NCI-H1417 (cell line): Measurements from ENCODE around the gene IL1F10.
A peak's percentile ranks its signal among the peaks of the same experiment; 100 is the strongest.
"Not testable (repeated sequence)": the region's sequence is repeated elsewhere in the genome, so short reads cannot be mapped to it uniquely, and the experiment has no call there.

Experiments used
- DNase-seq, 3 experiments: peaks; one replicate each; lab custom pipeline; 2025; lab: John Stamatoyannopoulos, UW

IL1F10 gene

DNA sequence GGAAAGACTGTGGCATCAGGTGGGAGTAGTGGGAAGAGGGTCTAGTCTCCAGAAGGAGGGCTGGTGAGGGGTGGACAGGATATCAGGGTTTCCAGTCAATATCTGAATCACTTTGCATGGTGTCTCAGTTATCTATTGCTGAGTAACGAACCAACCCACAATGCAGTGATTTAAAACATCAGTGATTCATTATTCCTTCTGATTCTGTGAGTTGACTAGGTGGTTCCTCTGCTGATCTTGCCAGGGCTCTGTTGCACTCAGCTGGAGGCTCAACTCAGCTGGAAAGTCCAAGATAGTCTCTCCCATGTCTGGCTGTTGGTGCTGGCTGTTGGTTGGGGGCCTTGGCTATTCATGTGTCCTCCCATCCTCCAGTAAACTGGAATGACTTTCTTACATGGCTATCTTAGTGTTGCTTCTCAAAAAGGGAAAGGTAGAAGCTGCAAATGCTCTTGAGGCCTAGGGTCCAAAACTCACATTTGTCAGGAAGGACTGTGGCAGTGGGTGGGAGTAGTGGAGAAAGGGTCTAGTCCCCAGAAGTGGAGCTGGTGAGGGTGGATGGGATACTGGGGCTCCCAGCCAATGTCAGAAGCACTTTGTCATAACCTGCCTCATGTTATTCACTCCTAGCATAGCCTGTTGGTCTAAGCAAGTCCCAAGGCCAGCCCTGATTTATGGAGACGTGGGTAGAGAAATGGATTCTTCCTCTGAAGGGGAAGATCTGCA, 13.9 kb downstream of the IL1F10 start:
- no peak for DNase-seq

DNA sequence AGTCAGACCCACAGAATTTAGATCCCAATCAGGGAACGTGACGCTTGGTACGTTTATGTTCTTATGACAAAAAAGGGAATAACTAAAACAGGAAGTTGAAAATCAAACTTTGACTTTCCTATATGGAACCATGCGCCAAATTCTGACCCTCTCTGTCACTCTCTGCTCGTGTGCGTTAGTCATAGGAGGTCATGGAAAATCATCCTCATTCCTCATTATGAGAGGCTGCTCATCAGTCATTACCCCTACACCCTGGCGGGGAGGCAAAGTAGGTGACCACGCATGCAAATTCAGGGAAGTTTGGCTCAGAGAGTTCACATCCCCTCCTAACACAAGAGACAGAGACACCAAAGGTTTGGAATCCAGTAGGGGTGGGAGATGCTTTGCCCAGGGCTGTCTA, 15.5 kb downstream of the IL1F10 start:
- no peak for DNase-seq

DNA sequence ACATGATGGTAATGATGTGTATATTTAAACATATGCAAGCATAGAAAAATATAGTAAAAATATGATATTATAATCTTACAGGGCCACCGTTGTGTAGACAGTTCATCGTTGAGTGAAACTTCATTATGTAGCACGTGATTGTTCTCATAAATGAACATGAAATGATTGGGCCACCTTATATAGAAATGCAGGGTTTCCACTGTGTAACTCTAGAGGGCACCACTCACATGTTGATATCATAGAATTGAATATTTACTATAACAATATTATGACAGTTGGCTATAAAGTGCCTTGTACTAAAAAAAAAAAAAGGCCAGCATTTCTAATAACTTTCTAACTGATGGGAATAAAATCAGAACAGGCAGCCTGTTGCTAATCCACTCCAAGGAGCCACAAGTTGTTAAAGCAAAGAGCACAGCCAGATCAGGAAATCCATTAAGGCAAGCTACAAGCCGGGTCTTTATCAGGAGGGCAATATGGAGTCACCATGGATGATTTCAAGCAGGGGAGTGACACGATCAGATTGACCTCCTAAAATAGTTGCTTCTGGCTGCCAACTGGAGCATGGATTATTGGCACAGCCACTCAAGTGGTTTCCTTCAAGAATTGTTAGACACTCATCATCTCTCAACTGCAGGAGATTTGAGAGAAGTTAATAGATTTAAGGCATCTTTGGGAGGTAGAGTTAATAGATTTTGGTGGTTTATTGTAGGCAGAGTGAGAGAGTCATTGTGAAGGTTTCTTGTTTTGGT, 16.7 kb downstream of the IL1F10 start:
- DNase-seq: peak in 1 of 3 experiments; percentile 6

DNA sequence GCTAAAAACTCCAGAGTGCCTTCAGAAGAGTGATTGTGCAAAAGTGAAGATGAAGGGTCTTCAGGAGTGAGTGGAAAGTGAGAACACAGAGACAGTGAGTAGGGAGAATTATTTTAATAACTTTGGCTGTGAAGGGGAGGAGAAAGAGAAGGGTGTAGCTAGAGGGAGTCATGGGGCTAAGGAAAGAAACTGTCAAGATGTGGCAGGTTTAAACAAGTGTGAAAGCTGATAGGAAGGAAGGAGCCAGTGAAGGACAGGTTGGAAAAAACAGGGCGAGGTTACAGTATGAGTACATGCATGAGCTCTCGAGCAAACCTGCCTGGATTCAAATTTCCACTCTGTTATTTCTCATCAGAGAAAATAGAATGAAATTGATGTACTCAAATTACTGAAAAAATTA, 17.8 kb downstream of the IL1F10 start:
- no peak for DNase-seq

DNA sequence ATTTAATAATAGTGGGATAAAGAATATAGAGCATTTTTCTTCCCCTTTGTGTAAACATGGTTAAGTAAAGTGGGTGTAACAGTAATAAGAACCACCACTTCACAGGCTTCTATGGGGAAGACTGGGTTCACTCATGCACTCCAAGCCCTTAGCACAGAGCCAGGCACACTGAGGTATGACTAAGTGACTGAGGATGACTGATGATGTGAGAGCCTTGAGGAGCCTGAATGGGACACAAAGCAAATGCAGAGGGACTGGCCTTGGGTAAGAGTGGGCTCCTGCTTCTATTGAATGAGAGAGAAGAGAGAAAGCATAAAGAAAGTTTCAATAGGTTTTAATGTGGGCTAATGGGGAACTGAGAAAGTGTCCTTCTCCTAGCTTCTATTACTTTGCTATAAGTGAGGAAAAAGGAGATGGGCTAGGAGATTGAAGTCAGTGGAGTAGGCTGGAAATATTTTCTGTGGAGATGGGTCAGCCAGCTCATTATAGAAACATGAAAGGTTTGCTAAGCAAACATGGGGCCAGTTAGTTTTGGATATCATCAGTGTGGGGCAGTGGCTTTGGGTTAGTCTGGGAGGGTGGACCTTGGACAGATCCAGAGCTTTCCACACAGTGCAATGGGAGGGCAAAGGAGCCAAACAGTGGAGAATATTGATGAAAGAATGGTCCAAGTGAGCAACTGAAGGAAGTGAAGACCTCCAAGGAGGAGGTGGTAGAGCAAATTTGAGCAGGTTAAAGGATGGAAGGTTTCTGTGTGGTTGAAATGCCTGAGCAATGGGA, 20.6 kb downstream of the IL1F10 start:
- DNase-seq: no peak

DNA sequence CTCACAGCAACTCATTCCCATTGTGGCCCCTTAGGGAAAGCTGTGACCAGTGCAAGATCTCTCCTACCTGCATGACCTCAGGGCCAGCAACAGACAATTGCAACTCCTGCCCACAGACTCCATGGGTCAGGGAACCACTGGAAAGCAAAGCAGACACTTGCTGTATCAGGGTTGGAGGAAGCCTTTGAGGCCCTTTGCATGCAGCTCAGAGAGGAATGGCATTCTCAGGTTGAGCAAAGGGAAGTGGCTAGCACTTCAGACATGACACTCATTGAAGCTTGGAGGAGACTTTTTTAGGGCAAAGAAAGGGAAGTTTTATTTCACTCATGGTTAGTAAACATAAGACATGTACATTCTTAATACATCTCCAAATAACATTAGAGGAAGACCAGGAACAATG, 22.1 kb downstream of the IL1F10 start:
- no peak for DNase-seq

DNA sequence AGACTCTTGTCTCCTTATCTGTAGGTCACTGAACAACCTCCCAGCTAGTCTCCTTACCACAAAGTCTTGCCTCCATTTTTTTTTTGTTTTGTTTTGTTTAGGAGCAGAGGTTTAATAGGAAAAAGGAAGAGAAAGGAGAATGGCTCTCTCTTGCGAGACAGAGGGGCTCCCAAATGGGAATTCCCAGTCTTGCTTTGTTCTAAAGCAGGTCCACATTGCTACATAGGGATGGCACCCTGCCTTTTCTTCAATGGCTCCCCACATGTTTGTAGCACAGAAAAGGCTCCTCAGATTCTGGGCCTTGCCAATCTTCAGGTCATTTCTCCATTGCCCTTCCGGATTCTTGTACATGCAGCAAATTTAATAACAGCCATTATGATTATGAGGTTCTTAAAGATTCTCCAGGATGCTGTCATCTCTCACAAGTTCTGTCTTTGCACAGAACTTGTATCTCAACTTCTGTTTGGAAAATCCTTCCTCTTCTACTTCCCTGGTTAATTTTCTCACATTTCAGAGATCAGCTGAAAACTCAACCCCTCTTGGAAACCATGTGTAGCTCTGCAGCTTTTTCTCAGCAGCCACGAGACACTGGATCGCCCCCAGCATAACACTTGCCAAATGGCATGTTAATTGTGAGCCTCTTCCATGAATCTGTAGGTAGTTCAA, 23.6 kb downstream of the IL1F10 start:
- no peak for DNase-seq

DNA sequence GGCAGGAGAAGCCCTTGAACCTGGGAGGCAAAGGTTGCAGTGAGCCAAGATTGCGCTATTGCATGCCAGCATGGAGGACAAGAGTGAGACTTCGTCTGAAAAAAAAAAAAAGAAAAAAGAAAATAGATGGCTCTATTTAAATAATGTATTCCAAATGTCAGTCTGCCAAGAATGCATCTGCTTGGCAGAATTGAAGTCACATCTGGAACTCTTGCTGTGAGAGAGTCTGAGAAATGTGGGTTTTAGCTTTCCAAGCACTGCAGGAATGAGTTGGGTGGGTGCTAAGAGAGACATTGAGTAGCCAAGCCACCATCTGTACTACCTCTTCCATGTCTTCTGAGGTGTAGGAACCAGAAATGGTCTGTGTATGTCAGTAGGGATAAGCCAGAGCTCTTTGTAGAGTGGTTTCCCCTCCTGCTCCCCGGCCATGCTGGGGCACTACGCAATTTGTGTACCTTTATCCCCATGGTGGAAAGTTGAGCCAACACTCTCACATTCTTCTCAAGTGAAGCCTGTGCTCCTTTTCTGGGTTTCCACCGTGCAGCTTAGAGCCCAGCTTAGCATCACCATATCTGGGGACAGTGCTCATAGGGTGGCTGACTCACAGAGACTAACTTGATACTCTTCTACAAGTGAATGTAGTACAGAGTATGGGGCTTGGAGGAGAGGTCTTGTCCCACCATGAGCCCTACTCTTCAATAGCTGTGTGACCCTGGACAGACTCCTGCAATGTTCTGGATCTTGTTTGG, 25.3 kb downstream of the IL1F10 start:
- no peak for DNase-seq

DNA sequence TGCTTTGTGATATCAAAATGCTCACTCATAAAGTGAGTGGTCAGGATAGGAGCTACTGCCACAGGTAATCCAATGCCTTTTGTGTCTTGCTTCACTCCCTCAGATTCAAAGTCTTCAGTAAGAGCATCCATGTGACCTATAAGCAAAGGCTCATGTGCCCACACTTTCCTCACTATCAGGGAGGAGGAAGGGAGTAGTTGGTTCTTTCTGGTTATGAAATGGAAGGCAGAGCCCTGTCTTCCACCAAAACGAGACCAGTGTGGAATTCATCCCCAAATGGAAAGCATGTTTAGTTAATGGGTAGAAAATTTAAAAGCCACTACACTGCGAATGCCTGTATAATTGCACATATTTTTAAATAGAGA, 25.8 kb downstream of the IL1F10 start:
- no peak for DNase-seq

DNA sequence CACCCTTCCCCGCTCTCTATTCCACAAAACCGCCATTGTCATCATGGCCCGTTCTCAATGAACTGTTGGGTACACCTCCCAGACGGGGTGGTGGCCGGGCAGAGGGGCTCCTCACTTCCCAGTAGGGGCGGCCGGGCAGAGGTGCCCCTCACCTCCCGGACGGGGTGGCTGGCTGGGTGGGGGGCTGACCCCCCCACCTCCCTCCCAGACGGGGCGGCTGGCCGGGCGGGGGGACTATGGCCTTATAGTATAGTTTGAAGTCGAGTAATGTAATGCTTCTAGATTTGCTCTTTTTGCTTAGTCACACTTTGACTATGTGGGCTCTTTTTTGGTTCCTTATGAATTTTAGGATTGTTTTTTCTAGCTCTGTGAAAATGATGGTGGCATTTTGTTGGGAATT, 28.5 kb downstream of the IL1F10 start:
- DNase-seq: not testable (repeated sequence)

DNA sequence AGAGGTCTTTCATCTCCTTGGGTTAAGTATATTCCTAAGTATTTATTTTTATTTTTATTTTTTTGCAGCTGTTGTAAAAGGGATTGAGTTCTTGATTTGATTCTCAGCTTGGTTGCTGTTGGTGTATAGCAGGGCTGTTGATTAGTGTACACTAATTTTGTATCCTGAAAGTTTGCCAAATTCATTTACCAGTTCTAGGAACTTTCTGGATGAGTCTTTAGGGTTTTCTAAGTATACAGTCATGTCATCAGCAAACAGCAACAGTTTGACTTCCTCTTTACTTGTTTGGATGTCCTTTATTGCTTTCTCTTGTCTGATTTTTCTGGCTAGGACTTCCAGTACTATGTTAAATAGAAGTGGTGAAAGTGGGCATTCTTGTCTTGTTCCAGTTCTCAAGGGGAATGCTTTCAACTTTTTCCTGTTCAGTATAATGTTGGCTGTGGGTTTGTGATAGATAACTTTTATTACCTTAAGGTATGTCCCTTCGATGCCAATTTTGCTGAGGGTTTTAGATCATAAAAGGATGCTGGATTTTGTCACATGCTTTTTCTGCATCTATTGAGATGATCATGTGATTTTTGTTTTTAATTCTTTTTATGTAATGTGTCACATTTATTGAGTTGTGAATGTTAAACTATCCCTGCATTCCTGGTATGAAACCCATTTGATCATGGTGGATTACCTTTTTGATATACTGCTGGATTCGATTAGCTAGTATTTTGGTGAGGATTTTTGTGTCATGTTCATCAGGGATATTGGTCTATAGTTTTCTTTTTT, 29.3 kb downstream of the IL1F10 start:
- DNase-seq: not testable (repeated sequence)

DNA sequence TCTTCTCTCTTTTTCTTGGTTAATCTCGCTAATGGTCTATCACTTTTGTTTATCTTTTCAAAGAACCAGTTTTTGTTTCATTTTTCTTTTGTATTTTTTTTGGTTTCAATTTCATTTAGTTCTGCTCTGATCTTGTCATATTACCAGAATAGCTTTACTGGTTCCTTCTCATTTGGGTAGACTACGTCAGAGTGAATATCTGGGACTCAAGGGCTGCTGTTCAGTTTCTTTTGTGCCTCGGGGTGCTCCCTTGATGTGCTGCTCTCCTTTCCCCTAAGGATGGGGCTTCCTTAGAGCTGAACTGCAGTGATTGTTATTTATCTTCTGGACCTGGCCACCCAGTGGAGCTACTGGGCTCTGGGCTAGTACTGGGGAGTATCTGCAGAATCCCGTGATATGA, 30.3 kb downstream of the IL1F10 start:
- no peak for DNase-seq

DNA sequence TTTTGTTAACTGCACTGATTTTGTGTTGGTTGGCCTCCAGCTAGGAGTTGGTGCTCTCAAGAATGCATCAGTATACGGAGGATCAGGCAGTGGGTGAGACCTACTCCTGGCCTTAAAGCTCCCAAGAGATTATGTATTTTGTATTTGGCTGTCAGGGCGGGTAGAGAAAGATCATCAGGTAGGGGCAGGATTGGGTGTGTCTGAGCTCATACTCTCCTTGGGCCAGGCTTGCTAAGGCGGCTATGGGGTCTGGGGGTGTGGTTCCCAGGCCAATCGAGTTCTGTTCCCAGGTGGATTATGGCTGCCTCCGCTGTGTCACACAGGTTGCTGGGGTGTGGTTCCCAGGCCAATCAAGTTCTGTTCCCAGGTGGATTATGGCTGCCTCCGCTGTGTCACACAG, 30.8 kb downstream of the IL1F10 start:
- no peak for DNase-seq

DNA sequence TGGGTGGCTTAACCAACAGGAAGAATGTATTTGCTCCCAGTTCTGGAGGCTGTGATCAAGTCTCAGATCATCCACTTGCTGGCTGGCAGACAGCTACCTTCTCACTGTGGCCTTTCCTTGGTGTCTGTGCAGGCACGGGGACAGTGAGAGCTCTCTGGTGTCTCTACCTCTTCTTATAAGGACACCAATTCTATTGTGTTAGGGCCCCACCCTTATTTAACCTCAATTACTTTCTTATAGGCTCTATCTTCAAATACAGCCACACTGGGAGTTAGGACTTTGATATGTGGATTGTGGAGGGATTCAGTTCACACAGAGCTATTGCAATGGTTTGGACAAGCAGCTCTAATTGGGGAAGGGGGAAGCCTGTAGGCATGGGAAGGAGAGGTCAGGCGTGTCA, 34.4 kb downstream of the IL1F10 start:
- DNase-seq: no peak

DNA sequence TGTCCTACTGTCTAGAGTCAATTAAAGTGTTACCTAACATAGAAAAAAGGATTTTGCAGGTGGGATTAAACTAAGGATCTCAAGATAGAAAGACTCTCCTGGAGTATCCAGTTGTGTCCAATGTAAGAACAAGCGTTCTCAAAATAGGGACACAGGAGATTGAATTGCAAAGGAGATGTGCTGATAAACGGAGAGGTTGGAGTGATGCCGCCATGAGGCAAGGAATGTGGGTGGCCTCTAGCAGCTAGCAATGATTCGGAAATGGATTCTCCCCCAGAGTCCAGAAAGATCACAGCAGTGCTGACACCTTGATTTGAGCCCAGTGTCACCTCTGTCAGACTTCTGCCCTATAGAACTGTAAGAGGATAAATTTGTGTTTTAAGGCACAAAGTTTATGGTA, 35.5 kb downstream of the IL1F10 start:
- DNase-seq: no peak

DNA sequence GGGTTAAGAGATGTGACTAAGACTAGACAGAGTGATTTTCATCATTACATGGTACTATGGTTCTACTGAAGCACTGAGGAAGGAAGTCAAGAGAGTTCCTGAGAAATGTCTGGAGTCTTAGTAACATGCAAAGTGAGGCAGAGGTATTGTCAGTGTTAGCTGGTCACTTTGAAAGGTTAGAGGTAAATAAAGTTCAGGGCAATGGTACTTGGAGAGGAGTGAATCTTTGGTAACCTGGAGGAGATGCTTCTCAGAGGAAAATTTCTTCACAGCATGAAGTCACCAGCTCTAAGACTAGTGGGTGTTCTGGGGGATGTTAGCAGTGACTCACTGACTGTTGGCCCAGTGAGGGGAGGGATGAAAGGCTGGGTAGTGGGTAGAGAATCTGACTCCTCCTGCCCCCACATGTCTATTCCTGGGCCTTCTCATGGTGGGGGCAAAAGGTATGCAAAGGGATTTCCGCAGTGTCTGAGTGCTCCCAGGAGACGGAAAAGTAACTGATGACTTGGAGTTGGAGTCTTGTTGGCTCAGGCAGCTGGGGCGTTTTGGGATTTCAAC, 36.4 kb downstream of the IL1F10 start:
- no peak for DNase-seq

DNA sequence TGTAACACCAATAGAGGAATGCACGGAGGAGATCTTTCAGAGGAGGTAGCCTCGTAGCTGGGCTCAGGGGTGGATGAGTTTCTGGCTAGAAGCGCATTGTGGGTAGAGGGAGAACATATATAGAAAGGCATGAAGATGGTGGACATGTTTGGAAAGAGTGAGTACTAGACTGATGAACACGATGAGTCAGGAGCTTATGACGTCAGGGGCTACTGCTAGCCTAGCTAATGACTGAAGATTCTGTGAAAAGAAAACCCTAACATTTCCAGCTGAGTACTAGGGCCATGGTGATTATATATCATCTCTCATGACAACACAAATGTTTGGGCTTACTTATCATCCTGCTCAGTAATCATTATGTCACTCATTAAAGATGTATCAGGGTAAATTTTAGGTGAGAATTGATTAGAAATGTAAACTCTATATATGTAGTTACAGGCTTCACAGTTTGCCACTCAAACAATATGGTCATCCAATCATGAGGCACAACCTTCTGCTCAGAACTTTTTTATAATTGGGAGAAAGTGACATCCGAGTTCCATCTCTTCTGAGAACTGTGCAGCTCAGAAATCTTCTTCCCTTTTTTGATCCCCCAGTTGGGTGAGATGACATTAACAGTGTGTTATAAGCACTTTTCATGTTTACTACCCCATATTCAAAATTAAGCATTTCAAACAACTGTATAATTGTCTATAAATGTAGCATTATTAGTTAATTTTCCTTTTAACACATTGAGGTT, 37.4 kb downstream of the IL1F10 start:
- no peak for DNase-seq

DNA sequence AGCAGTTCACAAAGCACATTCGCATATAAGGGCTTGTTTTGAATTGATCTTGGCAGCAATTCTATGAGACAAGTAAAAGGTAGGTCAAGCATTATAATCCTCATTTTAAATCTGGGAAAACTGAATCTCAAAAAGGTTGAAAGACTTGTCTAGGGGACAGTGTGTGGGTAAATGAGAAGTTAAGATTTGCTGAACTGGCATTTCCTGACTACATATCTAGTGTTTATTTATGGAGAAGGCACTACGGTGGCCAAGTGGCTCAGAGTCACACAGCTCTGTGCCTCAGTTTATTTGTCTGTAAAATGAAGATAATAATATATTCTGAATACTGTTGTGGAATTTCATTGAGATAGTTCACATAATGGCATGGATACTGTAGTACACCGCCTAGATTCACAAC, 43.4 kb downstream of the IL1F10 start:
- DNase-seq: no peak

DNA sequence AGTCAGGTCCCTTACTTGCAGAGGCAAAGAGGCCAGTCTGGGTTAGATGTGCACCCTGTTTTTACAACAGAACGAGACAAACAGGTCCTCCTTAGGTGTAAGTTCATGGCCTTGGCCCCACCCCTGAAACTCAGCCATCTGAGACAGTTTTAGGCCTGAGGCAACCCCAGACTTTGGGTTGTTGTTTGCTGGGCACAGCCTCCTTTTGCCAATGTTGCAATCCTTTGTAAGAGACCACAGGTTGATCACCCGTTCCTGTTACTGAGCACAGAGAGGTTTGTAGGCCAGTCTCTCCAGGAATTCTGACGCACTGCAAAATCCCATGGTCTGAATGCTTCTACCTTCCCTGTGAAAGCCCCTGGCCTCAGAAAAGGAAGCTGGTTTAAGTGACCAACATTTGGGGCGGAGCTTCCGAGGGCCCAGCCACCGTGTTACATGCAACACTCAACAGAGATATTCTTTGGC, 44.1 kb downstream of the IL1F10 start:
- no peak for DNase-seq

DNA sequence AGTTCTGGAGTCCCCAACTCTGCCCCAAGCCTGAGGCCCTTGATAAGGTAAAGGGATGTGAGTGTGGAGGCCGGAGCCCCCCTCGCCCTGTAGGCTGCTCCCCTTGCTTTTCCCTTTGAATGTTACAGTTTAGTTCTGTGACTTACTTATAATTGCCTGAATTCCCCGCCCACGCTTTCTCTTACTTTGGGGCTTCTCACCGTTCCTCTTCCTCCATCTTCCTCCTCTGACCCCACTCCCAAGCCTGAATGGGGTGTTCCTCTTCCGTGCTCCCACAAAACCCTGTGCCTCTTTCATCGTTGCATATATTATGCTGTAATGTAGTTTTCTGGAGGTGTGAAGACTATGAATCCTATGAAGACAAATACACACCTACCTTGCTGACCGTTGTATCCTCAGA, 44.7 kb downstream of the IL1F10 start:
- DNase-seq: no peak
